HG02973 (cell line): ENCODE results near the gene GPR141.

ENCODE experiments used
- ATAC-seq: cut with Tn5 transposase; IDR thresholded peaks from one replicate; pipeline ENCODE4 v1.9.1; 2021; ENCODE audit warnings: moderate library complexity; ENCODE audit not compliant: unreplicated experiment

Gene GPR141

DNA sequence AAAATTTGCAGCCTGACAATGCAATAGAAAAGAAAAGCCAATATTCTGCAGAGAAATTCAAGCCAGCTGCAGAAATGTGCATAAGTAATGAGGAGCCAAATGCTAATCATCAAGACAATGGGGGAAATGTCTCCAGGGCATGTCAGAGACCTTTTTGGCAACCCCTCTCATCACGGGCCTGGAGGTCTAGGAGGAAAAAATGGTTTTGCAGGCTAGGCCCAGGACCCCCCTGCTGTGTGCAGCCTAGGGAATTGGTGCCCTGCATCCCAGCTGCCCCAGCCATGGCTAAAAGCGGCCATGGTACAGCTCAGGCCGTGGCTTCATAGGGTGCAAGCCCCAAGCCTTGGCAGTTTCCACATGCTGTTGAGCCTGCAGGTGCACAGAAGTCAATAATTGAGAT is 92.4 kb downstream of the GPR141 start:
- ATAC-seq, result no peak

- ATAC-seq, result no peak
Observed at GRCh38 chr7:37781156-37781555, 97.6 kb downstream of the GPR141 start.

- no peak for ATAC-seq
Observed at GRCh38 chr7:37782166-37782565, 98.6 kb downstream of the GPR141 start.

- ATAC-seq, result no peak
Observed at GRCh38 chr7:37784015-37784414, 100.4 kb downstream of the GPR141 start.

GRCh38 chr7:37786741-37787569 is 103.4 kb downstream of the GPR141 start:
- peak; percentile 91 for ATAC-seq
